HAP-1 (cell line): Measurements from ENCODE around the gene SLFN14.
"Not testable (repeated sequence)": the region's sequence is repeated elsewhere in the genome, so short reads cannot be mapped to it uniquely, and the experiment has no call there.

ENCODE experiments used
- DNase-seq, 2 experiments: peaks; one replicate each; pipeline ENCODE4 v3.0.0-alpha.2; 2016 to 2020; ENCODE audit warnings: low spot score in 2 of 2
- H3K27me3 ChIP-seq: fragments of 250-450 bp; sonication (Bioruptor Pico); 2 replicates; pipeline ENCODE4 v1.5.1; 2020; ENCODE audit warnings: low read depth, mild to moderate bottlenecking, moderate library complexity
- H3K36me3 ChIP-seq: fragments of 250-450 bp; sonication (Bioruptor Pico); replicated peaks from 2 replicates; pipeline ENCODE4 v1.5.1; 2020; ENCODE audit warnings: mild to moderate bottlenecking
- H3K4me1 ChIP-seq: fragments of 250-450 bp; sonication (Bioruptor Pico); 2 replicates; pipeline ENCODE4 v1.5.1; 2020; ENCODE audit warnings: mild to moderate bottlenecking
- H3K4me3 ChIP-seq: fragments of 250-450 bp; sonication (Bioruptor Pico); 2 replicates; pipeline ENCODE4 v1.5.1; 2020; ENCODE audit warnings: mild to moderate bottlenecking, moderate library complexity
- H3K9me3 ChIP-seq: fragments of 250-450 bp; sonication (Bioruptor Pico); 2 replicates; pipeline ENCODE4 v1.5.1; 2020; ENCODE audit warnings: mild to moderate bottlenecking, moderate library complexity
- in situ Hi-C: fragments of 300-500 bp; cut with MboI; formaldehyde crosslinking; loops from 3 replicates; pipeline ENCODE4 v1.14.3; 2020; ENCODE audit warnings: low sequenced_read_pairs, inconsistent platforms, mixed read lengths

SLFN14 gene

GRCh38 chr17:35578197-35578928, 17.7 kb upstream of the SLFN14 start, which contains the start of gene PEX12:
Gene PEX12, minus strand, starts transcription at chr17:35578571. Its CDS starts 550 bp downstream, at chr17:35578021.
- Histone ChIP-seq H3K9me3 (no peaks in the 10 kb centered on the region), H3K36me3 (peaks cover 17% of the 10 kb centered on the region), H3K4me1 (peaks cover 10% of the 10 kb centered on the region), H3K4me3 (peak within 1 kb of the TSS; percentile 63), H3K27me3 (no peaks in the 10 kb centered on the region)
- in situ Hi-C loops = no loop called here
- DNase-seq = peak; percentile 88 to 90

- H3K9me3 ChIP-seq = no peaks in the 10 kb centered on the region
- in situ Hi-C loops = no loop called here
- no peaks in the 10 kb centered on the region for H3K27me3 ChIP-seq
- peak overlapping the region; percentile 63 for H3K4me3 ChIP-seq
- H3K36me3 ChIP-seq = peaks cover 17% of the 10 kb centered on the region
- DNase-seq = no peak
- H3K4me1 ChIP-seq = peaks cover 10% of the 10 kb centered on the region
Measured at GRCh38 chr17:35577830-35578196, 17.2 kb upstream of the SLFN14 start.

- Histone ChIP-seq H3K36me3 (peaks cover 25% of the 10 kb centered on the region), H3K4me3 (no peak overlapping the region), H3K27me3 (no peaks in the 10 kb centered on the region), H3K4me1 (peaks cover 10% of the 10 kb centered on the region), H3K9me3 (no peaks in the 10 kb centered on the region)
- DNase-seq = no peak
- in situ Hi-C loops = no loop called here
Measured at GRCh38 chr17:35575759-35576158, 15.1 kb upstream of the SLFN14 start.

GRCh38 chr17:35569405-35569804, 8.8 kb upstream of the SLFN14 start:
- in situ Hi-C loops = no loop called here
- no peaks in the 10 kb centered on the region for H3K9me3 ChIP-seq
- DNase-seq = no peak
- peaks cover 12% of the 10 kb centered on the region for H3K4me1 ChIP-seq
- H3K27me3 ChIP-seq = 0 out of 2 replicates have a peak, but pooled peaks cover 2% of the 10 kb centered on the region
- peaks cover 9% of the 10 kb centered on the region for H3K36me3 ChIP-seq
- peak overlapping the region; percentile 68 for H3K4me3 ChIP-seq

- Histone ChIP-seq H3K4me1 (peaks cover 12% of the 10 kb centered on the region), H3K36me3 (peaks cover 8% of the 10 kb centered on the region; the same call in 1 of the 2 replicates), H3K27me3 (0 out of 2 replicates have a peak, but pooled peaks cover 4% of the 10 kb centered on the region), H3K9me3 (no peaks in the 10 kb centered on the region), H3K4me3 (peak overlapping the region; percentile 68)
- peak in 1 of 2 experiments; percentile 53 for DNase-seq
- in situ Hi-C loops = no loop called here
Measured at GRCh38 chr17:35568561-35568960, 7.9 kb upstream of the SLFN14 start.

GRCh38 chr17:35566968-35567367, 6.3 kb upstream of the SLFN14 start:
- Histone ChIP-seq H3K36me3 (0 out of 2 replicates have a peak, but pooled peaks cover 1% of the 10 kb centered on the region), H3K4me3 (peak overlapping the region; percentile 68), H3K9me3 (no peaks in the 10 kb centered on the region), H3K27me3 (0 out of 2 replicates have a peak, but pooled peaks cover 4% of the 10 kb centered on the region), H3K4me1 (peaks cover 12% of the 10 kb centered on the region)
- in situ Hi-C loops = no loop called here
- DNase-seq = no peak

- DNase-seq, H3K4me1 ChIP-seq, H3K4me3 ChIP-seq, H3K9me3 ChIP-seq, H3K27me3 ChIP-seq, in situ Hi-C loops, H3K36me3 ChIP-seq: not testable (repeated sequence)
Measured at GRCh38 chr17:35563181-35563580, 2.6 kb upstream of the SLFN14 start.

GRCh38 chr17:35559495-35560210, 966 bp downstream of the SLFN14 start:
- in situ Hi-C loops = no loop called here
- no peaks in the 10 kb centered on the region for H3K4me1 ChIP-seq
- H3K36me3 ChIP-seq = no peaks in the 10 kb centered on the region
- peaks cover 8% of the 10 kb centered on the region for H3K27me3 ChIP-seq
- no peak for DNase-seq
- H3K9me3 ChIP-seq = no peaks in the 10 kb centered on the region
- no peak overlapping the region for H3K4me3 ChIP-seq

- no peak overlapping the region for H3K4me3 ChIP-seq
- H3K36me3 ChIP-seq = no peaks in the 10 kb centered on the region
- DNase-seq = no peak
- H3K9me3 ChIP-seq = no peaks in the 10 kb centered on the region
- H3K4me1 ChIP-seq = no peaks in the 10 kb centered on the region
- in situ Hi-C loops = no loop called here
- H3K27me3 ChIP-seq = peaks cover 4% of the 10 kb centered on the region
Measured at GRCh38 chr17:35557353-35557752, 3.3 kb downstream of the SLFN14 start.

- Histone ChIP-seq H3K4me3 (no peak overlapping the region), H3K27me3 (peaks cover 4% of the 10 kb centered on the region), H3K4me1 (no peaks in the 10 kb centered on the region), H3K36me3 (no peaks in the 10 kb centered on the region), H3K9me3 (no peaks in the 10 kb centered on the region)
- in situ Hi-C loops = no loop called here
- DNase-seq = no peak
Measured at GRCh38 chr17:35555691-35556090, 4.9 kb downstream of the SLFN14 start.

- Histone ChIP-seq H3K27me3 (peaks cover 6% of the 10 kb centered on the region), H3K36me3 (no peaks in the 10 kb centered on the region), H3K4me1 (no peaks in the 10 kb centered on the region), H3K4me3 (no peak overlapping the region), H3K9me3 (no peaks in the 10 kb centered on the region)
- DNase-seq = no peak
- in situ Hi-C loops = no loop called here
Measured at GRCh38 chr17:35554668-35555067, 6.0 kb downstream of the SLFN14 start.

GRCh38 chr17:35553310-35553709, 7.3 kb downstream of the SLFN14 start:
- H3K27me3 ChIP-seq = peaks cover 19% of the 10 kb centered on the region
- in situ Hi-C loops = no loop called here

GRCh38 chr17:35548978-35549377, 11.6 kb downstream of the SLFN14 start:
- Histone ChIP-seq H3K4me1 (no peaks in the 10 kb centered on the region), H3K27me3 (peaks cover 39% of the 10 kb centered on the region), H3K36me3 (no peaks in the 10 kb centered on the region), H3K9me3 (no peaks in the 10 kb centered on the region), H3K4me3 (no peak overlapping the region)
- in situ Hi-C loops = loop anchor here (25.0 kb wide), 2 partner anchors 387 to 1137 kb away; no protein-coding TSS in a partner anchor
- no peak for DNase-seq

More at GRCh38 chr17:35553310-35553709, 7.3 kb downstream of the SLFN14 start:
- no peak for DNase-seq
- Histone ChIP-seq H3K4me1 (no peaks in the 10 kb centered on the region), H3K9me3 (no peaks in the 10 kb centered on the region), H3K4me3 (no peak overlapping the region), H3K36me3 (no peaks in the 10 kb centered on the region)

GRCh38 chr17:35548208-35548810, 12.3 kb downstream of the SLFN14 start:
- no peaks in the 10 kb centered on the region for H3K9me3 ChIP-seq
- no peaks in the 10 kb centered on the region for H3K4me1 ChIP-seq
- H3K36me3 ChIP-seq = no peaks in the 10 kb centered on the region
- no peak for DNase-seq
- H3K27me3 ChIP-seq = peaks cover 39% of the 10 kb centered on the region
- no peak overlapping the region for H3K4me3 ChIP-seq
- in situ Hi-C loops = loop anchor here (25.0 kb wide), 2 partner anchors 386 to 1136 kb away; no protein-coding TSS in a partner anchor
